Stromal cell of bone marrow (primary cell): ENCODE results near the gene METRN.
A peak's percentile ranks its signal among the peaks of the same experiment; 100 is the strongest.

Source experiments
- DNase-seq: peaks from one replicate; pipeline ENCODE4 v3.0.0-alpha.2; 2012; ENCODE audit warnings: low read depth

Gene METRN

GRCh38 chr16:677316-678190 is 37.4 kb upstream of the METRN start:
- DNase-seq, result no peak

- no peak for DNase-seq
Observed at GRCh38 chr16:678209-678857, 36.6 kb upstream of the METRN start.

GRCh38 chr16:678858-679813 is 35.8 kb upstream of the METRN start:
- no peak for DNase-seq

- peak; percentile 68 for DNase-seq
Observed at GRCh38 chr16:679814-680624, 34.9 kb upstream of the METRN start, which contains the start of gene STUB1. STUB1 (plus strand) TSS chr16:680410; CDS start chr16:680526, 116 bp downstream.

- no peak for DNase-seq
Observed at GRCh38 chr16:680625-680945, 34.3 kb upstream of the METRN start.

- DNase-seq, result peak; percentile 43
Observed at GRCh38 chr16:680967-681745, 33.8 kb upstream of the METRN start.

GRCh38 chr16:681746-682427 is 33.0 kb upstream of the METRN start:
- DNase-seq, result no peak

- DNase-seq, result no peak
Observed at GRCh38 chr16:682493-683395, 32.2 kb upstream of the METRN start.

GRCh38 chr16:683396-684070 is 31.4 kb upstream of the METRN start:
- DNase-seq, result no peak

GRCh38 chr16:684071-684794 is 30.7 kb upstream of the METRN start, which contains the start of gene JMJD8:
JMJD8 (minus strand) TSS chr16:684334; CDS start chr16:684319, 15 bp downstream.
- DNase-seq, result peak; percentile 93

GRCh38 chr16:684961-685696 is 29.8 kb upstream of the METRN start:
- DNase-seq, result no peak

- no peak for DNase-seq
Observed at GRCh38 chr16:685967-686366, 29.0 kb upstream of the METRN start.

GRCh38 chr16:686459-687260 is 28.3 kb upstream of the METRN start:
- no peak for DNase-seq

- no peak for DNase-seq
Observed at GRCh38 chr16:687499-687898, 27.4 kb upstream of the METRN start.

- DNase-seq, result no peak
Observed at GRCh38 chr16:689175-689897, 25.6 kb upstream of the METRN start.
